Heart left ventricle (tissue), 16 donors: Measurements from ENCODE around the gene TMEM247. TPM values are rescaled to one million over a fixed set of nuclear protein-coding genes. Genes with fewer than 3 reads are reported as not detected.

Experiments
- ATAC-seq, 4 donors: fragments of 200-7000 bp; cut with Tn5 transposase; one replicate each; pipeline ENCODE4 v1.9.1; 2020 to 2022; ENCODE audit warnings: moderate library complexity in 4 of 4, mild to moderate bottlenecking in 3 of 4, moderate number of reproducible peaks in 1 of 4
- DNase-seq, 5 donors: peaks; one replicate each; pipeline ENCODE4 v3.0.0-alpha.2; 2020
- H3K27ac ChIP-seq, 12 donors: fragments of 200-600 bp; sonication (generic) in 4 of 12; one replicate each; pipeline versions ENCODE4 v1.5.0 to v1.8.0; 2016 to 2022; ENCODE audit warnings: mild to moderate bottlenecking in 2 of 12
- H3K27me3 ChIP-seq, 9 donors: fragments of 200-600 bp; sonication (generic) in 2 of 9; one replicate each; pipeline versions ENCODE4 v1.5.1 to v1.8.0; 2016 to 2022; ENCODE audit warnings: mild to moderate bottlenecking in 3 of 9
- H3K36me3 ChIP-seq, 9 donors: fragments of 200-600 bp; sonication (generic) in 2 of 9; one replicate each; pipeline versions ENCODE4 v1.5.0 to v1.8.0; 2018 to 2022; ENCODE audit warnings: mild to moderate bottlenecking in 2 of 9
- H3K4me1 ChIP-seq, 12 donors: fragments of 200-600 bp; sonication (generic) in 4 of 12; one replicate each; pipeline versions ENCODE4 v1.5.0 to v1.8.0; 2016 to 2022; ENCODE audit warnings: mild to moderate bottlenecking in 3 of 12
- H3K4me3 ChIP-seq, 12 donors: fragments of 200-600 bp; sonication (generic) in 4 of 12; one replicate each; pipeline versions ENCODE4 v1.5.0 to v1.8.0; 2017 to 2022; ENCODE audit warnings: mild to moderate bottlenecking in 9 of 12, moderate library complexity in 4 of 12
- H3K9me3 ChIP-seq, 12 donors: fragments of 200-600 bp; sonication (generic) in 4 of 12; one replicate each; pipeline versions ENCODE4 v1.5.0 to v1.8.0; 2016 to 2022; ENCODE audit warnings: mild to moderate bottlenecking in 1 of 12
- POLR2A ChIP-seq, 2 donors: fragments of 450-650 bp; IDR thresholded peaks; one replicate each; pipeline ENCODE4 v1.6.1; 2017; ENCODE audit warnings: antibody characterized with exemption in 2 of 2, mild to moderate bottlenecking in 2 of 2, moderate library complexity in 2 of 2
- WGBS, 4 donors: extraction: QIAGEN DNeasy Blood & Tissue Kit in 2 of 4; methylation state at CpG; one replicate each; pipeline versions ENCODE4 v1.1.5 to v1.1.7; 2013 to 2018; 5-methylcytosine and 5-hydroxymethylcytosine counted together
- intact Hi-C, 10 donors: fragments of 100-400 bp; cut with DNase I; formaldehyde crosslinking; loops; one replicate each; pipeline versions ENCODE4 v1.11.1 to v1.14.2; 2022
- polyA plus RNA-seq, 2 donors: library from polyadenylated mRNA; stranded (reverse); fragments of 200-250 nt; gene quantifications; one replicate each; pipeline ENCODE4 v1.2.3, GENCODE V29; 2013
- total RNA-seq, 9 donors: library from RNA; depleted of rRNA in 2 of 9; stranded (reverse); fragments of >200 nt in 2 of 9; fragmentation: NEBNext Ultra II Directional in 3 of 9; extraction: Animal tissue kit (Norgen Biotek cat#: 25700) in 3 of 9; gene quantifications; one replicate each; pipeline versions ENCODE4 v1.1.0 to v1.2.4, GENCODE V29; 2016 to 2023
- TF ChIP-seq, protein P1 (sequence below), 12 donors: fragments of 200-600 bp; sonication (generic) in 4 of 12; IDR thresholded peaks; one replicate each; pipeline versions ENCODE4 v1.5.0 to v1.8.0; 2018 to 2022; ENCODE audit warnings: antibody characterized with exemption in 12 of 12, mild to moderate bottlenecking in 5 of 12
- donor health status: ischemic (EF 13 %, LVEDD 7.1; RV severe dilation, severe dysfunction).
- donor health status: healthy with polysubstance abuse.
- donor health status: DM: no; HTN: yes; CAD: no.
- donor health status: DM: no; HTN: no; CAD: no.
- donor health status: ischemic (EF 25% LVEDD 6.9; RV normal size, moderate dysfunction).
- donor health status: ischemic (EF 25% LVEDD 5.7; RV mildly dilated, moderate dysfunction).
- donor health status: healthy.
- donor health status: DM: yes; HTN: yes; CAD: no.
- donor health status: ischemic (EF 35%, LVEDD 5.7; RV mildly dilated, moderate dysfunction).
- donor health status: nonischemic (EF 11% LVEDD 7.7; RV severe dilation, severe dysfunction).
- donor health status: DM: yes; HTN: yes; CAD: no.
- donor health status: PGD.
- donor health status: ischemic (EF 29% LVEDD 5.4; RV normal size, mild dysfunction).
- donor health status: nonischemic (EF 23%, LVEDD 6.1; RV moderate dilation, normal function).

TMEM247 gene
- total and polyA plus RNA-seq, 11 donors: not detected

DNA sequence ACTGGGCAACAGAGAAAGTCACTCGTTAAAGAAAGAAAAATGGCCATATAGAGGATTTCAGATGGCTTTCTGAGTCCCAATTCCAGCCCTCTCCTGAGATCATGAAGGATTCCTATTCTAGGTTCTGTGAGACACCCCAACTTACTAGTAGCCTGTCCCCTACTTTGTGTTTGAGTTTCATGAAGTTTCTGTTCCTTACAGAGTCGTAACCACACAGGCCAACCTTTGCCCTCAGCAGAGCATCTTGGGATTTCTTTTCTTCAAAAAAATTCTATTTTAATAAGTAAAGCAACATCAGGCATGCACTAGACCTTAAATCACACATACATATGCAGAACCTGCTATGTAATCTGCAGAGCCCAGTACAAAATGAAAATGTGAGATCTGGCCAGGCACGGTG is 30.4 kb downstream of the TMEM247 start:
- WGBS, 4 donors: 91 to 97% (median 93%) methylated on average over 3 of the region's 3 CpGs
- no peak for DNase-seq
- peaks cover 0 to 9% (median 3%) of the 10 kb centered on the region in 12 donors for H3K9me3 ChIP-seq
- no peak for ATAC-seq
- H3K27ac ChIP-seq: no peak overlapping the region
- intact Hi-C loops: no loop called here
- TF ChIP-seq POLR2A (IDR thresholded peaks at IDR 0.05): no peak
- TF ChIP-seq, protein P1, sequence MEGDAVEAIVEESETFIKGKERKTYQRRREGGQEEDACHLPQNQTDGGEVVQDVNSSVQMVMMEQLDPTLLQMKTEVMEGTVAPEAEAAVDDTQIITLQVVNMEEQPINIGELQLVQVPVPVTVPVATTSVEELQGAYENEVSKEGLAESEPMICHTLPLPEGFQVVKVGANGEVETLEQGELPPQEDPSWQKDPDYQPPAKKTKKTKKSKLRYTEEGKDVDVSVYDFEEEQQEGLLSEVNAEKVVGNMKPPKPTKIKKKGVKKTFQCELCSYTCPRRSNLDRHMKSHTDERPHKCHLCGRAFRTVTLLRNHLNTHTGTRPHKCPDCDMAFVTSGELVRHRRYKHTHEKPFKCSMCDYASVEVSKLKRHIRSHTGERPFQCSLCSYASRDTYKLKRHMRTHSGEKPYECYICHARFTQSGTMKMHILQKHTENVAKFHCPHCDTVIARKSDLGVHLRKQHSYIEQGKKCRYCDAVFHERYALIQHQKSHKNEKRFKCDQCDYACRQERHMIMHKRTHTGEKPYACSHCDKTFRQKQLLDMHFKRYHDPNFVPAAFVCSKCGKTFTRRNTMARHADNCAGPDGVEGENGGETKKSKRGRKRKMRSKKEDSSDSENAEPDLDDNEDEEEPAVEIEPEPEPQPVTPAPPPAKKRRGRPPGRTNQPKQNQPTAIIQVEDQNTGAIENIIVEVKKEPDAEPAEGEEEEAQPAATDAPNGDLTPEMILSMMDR (IDR thresholded peaks at IDR 0.05): no peak
- H3K27me3 ChIP-seq: no peaks in the 10 kb centered on the region
- H3K4me1 ChIP-seq: no peaks in the 10 kb centered on the region
- no peak overlapping the region for H3K4me3 ChIP-seq
- no peaks in the 10 kb centered on the region for H3K36me3 ChIP-seq

DNA sequence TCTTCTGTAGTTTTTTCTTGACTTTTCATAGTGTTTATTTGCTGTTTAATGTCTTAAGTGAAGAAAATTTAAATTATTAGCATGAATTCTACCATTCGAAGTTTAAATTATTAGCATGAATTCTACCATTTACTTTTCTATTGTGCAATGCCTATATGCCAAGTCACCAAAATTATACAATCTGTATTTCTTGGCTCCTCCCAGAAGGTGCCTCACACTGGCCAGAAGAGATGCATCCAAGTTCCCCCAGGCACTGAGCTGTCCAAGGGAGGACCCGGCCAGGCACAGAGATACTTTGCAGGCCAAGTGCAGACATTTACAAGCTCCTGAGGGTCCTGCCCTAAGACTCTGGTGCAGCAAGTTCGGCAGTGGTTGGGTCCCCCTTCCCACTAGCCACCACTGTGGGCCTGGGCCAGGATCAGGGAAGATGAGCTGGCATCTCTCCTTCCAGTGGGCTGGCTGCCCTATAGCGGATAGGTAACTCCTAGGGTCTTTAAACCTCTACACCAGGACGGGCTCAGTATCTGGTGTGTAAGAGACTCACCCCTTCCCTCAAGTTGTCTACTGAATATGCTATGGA is 31.3 kb downstream of the TMEM247 start:
- TF ChIP-seq, protein P1 (IDR thresholded peaks at IDR 0.05): no peak
- TF ChIP-seq POLR2A (IDR thresholded peaks at IDR 0.05): no peak
- H3K27ac ChIP-seq: no peak overlapping the region
- H3K36me3 ChIP-seq: no peaks in the 10 kb centered on the region
- WGBS, 4 donors: 87 to 97% (median 90%) methylated on average over 3 to 5 of the region's 5 CpGs
- ATAC-seq (no peak), DNase-seq (no peak)
- H3K4me1 ChIP-seq: no peaks in the 10 kb centered on the region
- intact Hi-C loops: no loop called here
- H3K4me3 ChIP-seq: no peak overlapping the region
- no peaks in the 10 kb centered on the region for H3K27me3 ChIP-seq
- peaks cover 0 to 18% (median 8%) of the 10 kb centered on the region in 12 donors for H3K9me3 ChIP-seq

DNA sequence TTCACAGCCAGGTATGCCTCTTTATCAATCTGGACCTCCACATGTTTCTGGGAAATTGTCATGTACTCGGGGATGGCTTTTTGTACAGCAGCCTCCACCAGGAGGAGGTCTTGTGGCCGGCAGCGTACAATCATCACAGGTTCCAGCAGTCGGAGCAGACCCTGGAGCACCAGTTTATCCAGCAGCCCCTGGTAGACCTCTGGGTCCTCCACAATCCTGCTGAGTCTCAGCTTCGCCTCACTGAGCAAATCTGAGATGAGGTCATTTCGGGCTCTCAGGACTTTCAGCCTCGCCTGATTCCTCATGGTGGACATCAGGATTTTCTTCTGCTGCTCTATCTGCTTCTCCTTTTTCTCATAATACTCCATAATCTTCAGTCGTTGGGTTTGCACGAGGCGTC is 32.8 kb downstream of the TMEM247 start:
- no peak overlapping the region for H3K4me3 ChIP-seq
- DNase-seq (no peak), ATAC-seq (no peak)
- peaks cover 0 to 33% (median 12%) of the 10 kb centered on the region in 12 donors for H3K9me3 ChIP-seq
- 87 to 93% (median 92%) methylated on average over 10 of the region's 10 CpGs for WGBS, 4 donors
- H3K27ac ChIP-seq: no peak overlapping the region
- H3K27me3 ChIP-seq: no peaks in the 10 kb centered on the region
- no peaks in the 10 kb centered on the region for H3K36me3 ChIP-seq
- H3K4me1 ChIP-seq: no peaks in the 10 kb centered on the region
- intact Hi-C loops: no loop called here
- TF ChIP-seq, protein P1 (IDR thresholded peaks at IDR 0.05): no peak
- no peak for TF ChIP-seq POLR2A (IDR thresholded peaks at IDR 0.05)

DNA sequence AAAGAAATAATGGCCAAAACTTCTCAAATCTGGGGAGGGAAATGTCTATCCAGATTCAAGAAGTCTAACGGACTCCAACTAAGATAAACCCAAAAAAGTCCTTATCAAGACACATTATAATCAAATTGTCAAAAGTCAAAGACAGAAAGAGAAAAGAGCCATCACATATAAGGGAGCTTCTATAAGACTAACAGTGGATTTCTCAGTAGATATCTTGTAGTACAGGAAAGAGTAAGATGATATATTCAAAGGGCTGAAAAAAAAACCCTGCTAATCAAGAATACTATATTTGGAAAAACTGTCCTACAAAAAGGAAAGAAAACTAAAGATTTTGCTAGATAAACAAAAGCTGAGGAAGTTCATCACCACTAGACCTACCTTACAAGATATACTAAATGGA is 35.4 kb downstream of the TMEM247 start:
- 80 to 88% (median 82%) methylated on average over 1 of the region's 1 CpG for WGBS, 4 donors
- DNase-seq (no peak), ATAC-seq (no peak)
- H3K27ac ChIP-seq: no peak overlapping the region
- intact Hi-C loops: no loop called here
- H3K4me3 ChIP-seq: no peak overlapping the region
- peaks cover 0 to 8% (median 0%) of the 10 kb centered on the region in 12 donors for H3K4me1 ChIP-seq
- peaks cover 0 to 35% (median 12%) of the 10 kb centered on the region in 12 donors for H3K9me3 ChIP-seq
- TF ChIP-seq, protein P1 (IDR thresholded peaks at IDR 0.05): no peak
- no peak for TF ChIP-seq POLR2A (IDR thresholded peaks at IDR 0.05)
- no peaks in the 10 kb centered on the region for H3K36me3 ChIP-seq
- no peaks in the 10 kb centered on the region for H3K27me3 ChIP-seq
